Measurements from ENCODE around the gene BATF. TPM values are rescaled to one million over a fixed set of nuclear protein-coding genes. Genes with fewer than 3 reads are reported as not detected.

BATF gene
- total and polyA plus RNA-seq, 2 donors (not counting 1 experiment from before 2014, with no cell fraction given) = 12.8 to 16.4 TPM

DNA sequence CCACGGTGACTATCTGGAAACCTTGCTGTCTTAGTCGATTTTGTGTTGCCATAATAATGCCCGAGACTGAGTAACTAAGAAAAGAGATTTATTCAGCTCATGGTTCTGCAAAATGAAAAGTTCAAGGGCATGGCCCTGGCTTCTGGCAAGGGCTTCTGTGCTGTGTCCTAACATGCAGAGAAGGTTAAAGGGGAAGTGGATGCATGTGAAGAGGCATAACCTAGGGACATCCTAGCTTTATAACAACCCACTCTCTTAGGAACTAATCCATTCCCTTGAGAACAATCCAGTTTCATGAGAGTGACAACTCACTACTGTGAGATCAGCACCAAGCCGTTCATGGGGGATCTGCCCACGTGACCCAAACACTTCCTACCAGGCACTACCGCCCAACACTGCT is 67.7 kb downstream of the BATF start:
- Histone ChIP-seq H3K4me3 (ENCODE audit: control extremely low read depth in 1 of 5, extremely low read depth in 1 of 5, insufficient read depth in 1 of 5, low read depth in 2 of 5, low read length in 4 of 5) (no peak overlapping the region), H3K4me2 (replicated peaks; ENCODE audit: low read depth, low read length, poor library complexity, severe bottlenecking) (no peak overlapping the region), H3K9ac (ENCODE audit: low read length) (no peak overlapping the region), H3K27me3 (replicated peaks in 1 of 4; ENCODE audit: control extremely low read depth in 1 of 4, control insufficient read depth in 3 of 4, insufficient read depth in 4 of 4, low read length in 3 of 4) (no peaks in the 10 kb centered on the region), H3K36me3 (replicated peaks in 1 of 2; ENCODE audit: control extremely low read depth in 1 of 2, control insufficient read depth in 1 of 2, extremely low read depth in 1 of 2, insufficient read depth in 2 of 2, low read length in 1 of 2) (no peaks in the 10 kb centered on the region), H2AFZ (ENCODE audit: insufficient read depth, low read depth, low read length, poor library complexity, severe bottlenecking) (no peak overlapping the region), H3K4me1 (ENCODE audit: control insufficient read depth in 2 of 2, insufficient read depth in 2 of 2, low read length in 2 of 2) (no peaks in the 10 kb centered on the region), H3K9me3 (ENCODE audit: control extremely low read depth in 1 of 3, control insufficient read depth in 2 of 3, insufficient read depth in 1 of 3, low read length in 2 of 3) (peaks cover 0 to 4% (median 0%) of the 10 kb centered on the region in 3 donors), H3K27ac (ENCODE audit: low read length in 2 of 2) (no peak overlapping the region), H3K79me2 (ENCODE audit: control insufficient read depth, insufficient read depth, low read length) (no peaks in the 10 kb centered on the region), H4K20me1 (ENCODE audit: control insufficient read depth, insufficient read depth, low read length, poor library complexity, severe bottlenecking) (no peaks in the 10 kb centered on the region)
- Mint-ChIP-seq H3K4me3 (no peak overlapping the region), H3K27ac (no peak overlapping the region), H3K9me3 (ENCODE audit: insufficient read depth) (no peaks in the 10 kb centered on the region), H3K4me1 (peaks cover 5% of the 10 kb centered on the region), H3K27me3 (peaks cover 3% of the 10 kb centered on the region)
- no peak for DNase-seq
- POLR2A ChIA-PET = no interaction called here
- CTCF ChIA-PET = interaction anchor here (1.6 kb wide), 1 partner anchor 14 kb away, joined by 6 read pairs; no protein-coding TSS in a partner anchor
- intact Hi-C loops (cut with micrococcal nuclease) = no loop called here
- ATAC-seq (ENCODE audit: low read depth) = no peak
- WGBS (ENCODE audit: insufficient coverage) = 93% methylated on average over 6 of the region's 6 CpGs
- no peak for TF ChIP-seq EZH2 (IDR thresholded peaks at IDR 0.05; ENCODE audit: borderline replicate concordance, insufficient read depth, low read depth, low read length, poor library complexity, severe bottlenecking)
- TF ChIP-seq CTCF (IDR thresholded peaks at IDR 0.05) = no peak

- no peak overlapping the region for H3K4me2 ChIP-seq (replicated peaks; ENCODE audit: low read depth, low read length, poor library complexity, severe bottlenecking)
- intact Hi-C loops (cut with micrococcal nuclease) = no loop called here
- Mint-ChIP-seq H3K27ac (no peak overlapping the region), H3K4me1 (peaks cover 5% of the 10 kb centered on the region), H3K9me3 (ENCODE audit: insufficient read depth) (no peaks in the 10 kb centered on the region), H3K4me3 (no peak overlapping the region), H3K27me3 (no peaks in the 10 kb centered on the region)
- ATAC-seq (ENCODE audit: low read depth) (no peak), DNase-seq (no peak)
- ChIA-PET CTCF (no interaction called here), POLR2A (no interaction called here)
- H3K9me3 ChIP-seq (ENCODE audit: control extremely low read depth in 1 of 3, control insufficient read depth in 2 of 3, insufficient read depth in 1 of 3, low read length in 2 of 3) = peaks cover 0 to 4% (median 0%) of the 10 kb centered on the region in 3 donors
- H3K9ac ChIP-seq (ENCODE audit: low read length) = no peak overlapping the region
- H3K4me1 ChIP-seq (ENCODE audit: control insufficient read depth in 2 of 2, insufficient read depth in 2 of 2, low read length in 2 of 2) = no peaks in the 10 kb centered on the region
- no peaks in the 10 kb centered on the region for H3K36me3 ChIP-seq (replicated peaks in 1 of 2; ENCODE audit: control extremely low read depth in 1 of 2, control insufficient read depth in 1 of 2, extremely low read depth in 1 of 2, insufficient read depth in 2 of 2, low read length in 1 of 2)
- TF ChIP-seq CTCF (IDR thresholded peaks at IDR 0.05) (no peak), EZH2 (IDR thresholded peaks at IDR 0.05; ENCODE audit: borderline replicate concordance, insufficient read depth, low read depth, low read length, poor library complexity, severe bottlenecking) (no peak)
- H2AFZ ChIP-seq (ENCODE audit: insufficient read depth, low read depth, low read length, poor library complexity, severe bottlenecking) = no peak overlapping the region
- WGBS (ENCODE audit: insufficient coverage) = 90% methylated on average over 1 of the region's 1 CpG
- no peak overlapping the region for H3K27ac ChIP-seq (ENCODE audit: low read length in 2 of 2)
- H3K27me3 ChIP-seq (replicated peaks in 1 of 4; ENCODE audit: control extremely low read depth in 1 of 4, control insufficient read depth in 3 of 4, insufficient read depth in 4 of 4, low read length in 3 of 4) = no peaks in the 10 kb centered on the region
- H3K4me3 ChIP-seq (ENCODE audit: control extremely low read depth in 1 of 5, extremely low read depth in 1 of 5, insufficient read depth in 1 of 5, low read depth in 2 of 5, low read length in 4 of 5) = no peak overlapping the region
- no peaks in the 10 kb centered on the region for H4K20me1 ChIP-seq (ENCODE audit: control insufficient read depth, insufficient read depth, low read length, poor library complexity, severe bottlenecking)
- no peaks in the 10 kb centered on the region for H3K79me2 ChIP-seq (ENCODE audit: control insufficient read depth, insufficient read depth, low read length)
Observed at GRCh38 chr14:75591331-75591946, 69.2 kb downstream of the BATF start.

Data from B cell (primary cell).